Renal pelvis (tissue), 12 donors: Measurements from ENCODE around the gene AP3D1. TPM values are rescaled to one million over a fixed set of nuclear protein-coding genes. Genes with fewer than 3 reads are reported as not detected.
"Not testable (repeated sequence)": the region's sequence is repeated elsewhere in the genome, so short reads cannot be mapped to it uniquely, and the experiment has no call there.

Experiments
- DNase-seq: peaks from one replicate; pipeline ENCODE4 v3.0.0-alpha.2; 2013
- long read RNA-seq, 16 experiments: transcript quantifications; one replicate each; lab custom pipeline, GENCODE V29; 2026
- polyA plus RNA-seq, 3 donors: library from polyadenylated mRNA; unstranded; fragments of 120-200 nt; gene quantifications; one replicate each; pipeline ENCODE4 v1.2.1, GENCODE V29; 2013; ENCODE audit not compliant: insufficient read length in 3 of 3

Gene AP3D1
- 100 to 1,000 TPM; 116 to 131 (median 130) TPM for polyA plus RNA-seq
- long read RNA-seq, donor 1, partial matches to known transcripts: 12 of 13 reads
- long read RNA-seq, donor 1, other reads (novel, unspliced or antisense): 0 of 13 reads
- long read RNA-seq, donor 2, full-length matches to known transcripts: 11 of 11 reads
- long read RNA-seq, donor 2, partial matches to known transcripts: 0 of 11 reads
- long read RNA-seq, donor 2, other reads (novel, unspliced or antisense): 0 of 11 reads
- long read RNA-seq, donor 3, full-length matches to known transcripts: 7 of 7 reads
- long read RNA-seq, donor 3, partial matches to known transcripts: 0 of 7 reads
- long read RNA-seq, donor 3, other reads (novel, unspliced or antisense): 0 of 7 reads
- long read RNA-seq, donor 4, partial matches to known transcripts: 0 of 1 reads
- long read RNA-seq, donor 4, other reads (novel, unspliced or antisense): 0 of 1 reads
- long read RNA-seq, donor 5, full-length matches to known transcripts: 2 of 12 reads
- long read RNA-seq, donor 5, partial matches to known transcripts: 10 of 12 reads
- long read RNA-seq, donor 5, other reads (novel, unspliced or antisense): 0 of 12 reads
- long read RNA-seq, donor 6, partial matches to known transcripts: 17 of 19 reads
- long read RNA-seq, donor 6, other reads (novel, unspliced or antisense): 0 of 19 reads
- long read RNA-seq, donor 7, partial matches to known transcripts: 12 of 15 reads
- long read RNA-seq, donor 7, other reads (novel, unspliced or antisense): 0 of 15 reads
- long read RNA-seq, donor 8, partial matches to known transcripts: 0 of 1 reads
- long read RNA-seq, donor 8, other reads (novel, unspliced or antisense): 0 of 1 reads
- long read RNA-seq, donor 9: 0 reads
- long read RNA-seq, donor 10, partial matches to known transcripts: 7 of 10 reads
- long read RNA-seq, donor 10, other reads (novel, unspliced or antisense): 0 of 10 reads
- long read RNA-seq, donor 11, partial matches to known transcripts: 0 of 3 reads
- long read RNA-seq, donor 11, other reads (novel, unspliced or antisense): 0 of 3 reads
- long read RNA-seq, donor 12, full-length matches to known transcripts: 5 of 16 reads
- long read RNA-seq, donor 12, partial matches to known transcripts: 11 of 16 reads
- long read RNA-seq, donor 12, other reads (novel, unspliced or antisense): 0 of 16 reads
- long read RNA-seq, donor 13, partial matches to known transcripts: 0 of 2 reads
- long read RNA-seq, donor 13, other reads (novel, unspliced or antisense): 0 of 2 reads
- long read RNA-seq, donor 14: 0 reads
- long read RNA-seq, donor 15: 0 reads
- long read RNA-seq, donor 16, full-length matches to known transcripts: 4 of 10 reads
- long read RNA-seq, donor 16, partial matches to known transcripts: 6 of 10 reads
- long read RNA-seq, donor 16, other reads (novel, unspliced or antisense): 0 of 10 reads

DNA sequence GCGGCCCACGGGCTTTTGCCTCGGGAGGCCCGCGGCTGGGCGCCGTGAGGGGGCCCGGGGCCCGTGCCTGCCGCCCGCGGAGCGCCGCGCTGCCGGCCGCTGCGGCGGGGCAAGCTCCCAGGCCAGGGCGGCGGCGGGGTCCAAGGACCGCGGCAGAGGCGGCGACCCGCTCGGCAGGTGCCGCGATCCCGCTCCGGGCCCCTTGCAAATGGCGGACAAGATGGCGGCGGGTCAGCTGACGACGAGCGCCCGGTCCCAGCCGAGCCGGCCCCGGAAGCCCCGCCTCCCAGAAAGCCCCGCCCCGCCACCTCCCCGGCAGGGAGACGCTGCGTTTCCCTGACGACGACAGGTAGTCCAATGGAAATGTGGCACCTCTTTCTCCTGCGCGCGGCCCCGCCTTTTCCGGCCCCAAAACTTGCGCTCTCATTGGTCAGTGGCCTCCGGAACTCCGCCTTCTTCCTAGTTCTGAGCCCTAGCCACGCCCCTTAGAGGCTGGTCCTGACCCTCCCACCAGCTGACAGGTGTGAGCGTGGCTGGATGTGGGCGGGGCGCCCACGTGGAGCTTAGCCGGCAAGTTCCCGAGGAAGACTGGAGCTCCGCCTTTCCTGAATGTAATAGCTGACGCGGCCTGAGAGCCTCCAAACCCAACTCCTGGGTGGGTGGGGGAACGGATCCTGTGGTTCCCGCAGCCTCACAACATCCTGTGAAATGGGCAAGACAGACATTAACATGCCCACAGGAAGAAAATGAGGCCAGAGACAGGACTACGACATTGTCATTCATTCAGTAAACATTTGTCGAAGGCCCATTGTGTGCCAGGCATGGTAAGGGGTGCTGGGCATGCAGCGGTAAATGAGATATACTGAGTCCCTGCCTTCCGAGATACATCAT is at the start of gene AP3D1:
AP3D1 (minus strand) TSS at position 228 of the 891 bp plus-strand sequence. CDS start 232 bp downstream, outside the sequence.
- DNase-seq: peak; percentile 99

DNA sequence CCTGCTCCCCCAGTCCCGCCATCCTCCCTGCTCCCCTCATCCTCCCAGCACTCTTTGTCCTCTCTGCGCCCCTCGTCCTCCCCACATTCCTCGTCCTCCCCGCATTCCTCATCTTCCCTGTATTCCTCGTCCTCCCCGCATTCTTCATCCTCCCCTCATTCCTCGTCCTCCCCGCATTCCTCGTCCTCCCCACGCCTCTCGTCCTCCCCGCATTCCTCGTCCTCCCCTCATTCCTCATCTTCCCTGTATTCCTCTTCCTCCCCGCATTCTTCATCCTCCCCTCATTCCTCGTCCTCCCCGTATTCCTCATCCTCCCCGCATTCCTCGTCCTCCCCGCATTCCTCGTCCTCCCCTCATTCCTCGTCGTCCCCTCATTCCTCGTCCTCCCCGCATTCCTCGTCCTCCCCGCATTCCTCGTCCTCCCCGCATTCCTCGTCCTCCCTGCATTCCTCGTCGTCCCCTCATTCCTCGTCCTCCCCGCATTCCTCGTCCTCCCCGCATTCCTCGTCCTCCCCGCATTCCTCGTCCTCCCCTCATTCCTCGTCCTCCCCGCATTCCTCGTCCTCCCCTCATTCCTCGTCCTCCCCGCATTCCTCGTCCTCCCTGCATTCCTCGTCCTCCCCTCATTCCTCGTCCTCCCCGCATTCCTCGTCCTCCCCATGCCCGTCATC is 49.4 kb upstream of the AP3D1 start:
- not testable (repeated sequence) for DNase-seq

GRCh38 chr19:2199861-2200623 is 48.7 kb upstream of the AP3D1 start:
- no peak for DNase-seq

DNA sequence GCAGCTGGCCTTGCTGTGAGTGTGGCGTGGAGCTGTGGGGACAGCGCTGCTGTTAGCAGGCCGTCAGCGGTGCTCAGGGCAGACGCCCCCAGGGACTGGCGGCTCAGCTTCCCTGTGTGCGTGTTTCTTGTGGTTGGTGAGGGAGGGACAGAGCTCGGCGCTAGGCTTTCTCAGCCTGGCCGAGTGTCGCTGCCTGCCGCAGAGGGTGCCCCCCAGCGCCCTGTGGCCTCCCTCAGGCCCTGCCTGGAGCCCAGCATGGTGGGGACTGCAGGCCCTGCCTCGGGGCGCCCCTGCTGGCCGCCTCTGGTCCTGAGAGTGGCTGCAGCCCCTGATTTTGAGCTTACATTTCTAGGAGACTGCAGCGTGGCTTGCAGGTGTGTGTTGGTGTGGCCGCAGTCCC is 47.8 kb upstream of the AP3D1 start:
- no peak for DNase-seq

GRCh38 chr19:2198317-2198716 is 47.0 kb upstream of the AP3D1 start:
- no peak for DNase-seq

DNA sequence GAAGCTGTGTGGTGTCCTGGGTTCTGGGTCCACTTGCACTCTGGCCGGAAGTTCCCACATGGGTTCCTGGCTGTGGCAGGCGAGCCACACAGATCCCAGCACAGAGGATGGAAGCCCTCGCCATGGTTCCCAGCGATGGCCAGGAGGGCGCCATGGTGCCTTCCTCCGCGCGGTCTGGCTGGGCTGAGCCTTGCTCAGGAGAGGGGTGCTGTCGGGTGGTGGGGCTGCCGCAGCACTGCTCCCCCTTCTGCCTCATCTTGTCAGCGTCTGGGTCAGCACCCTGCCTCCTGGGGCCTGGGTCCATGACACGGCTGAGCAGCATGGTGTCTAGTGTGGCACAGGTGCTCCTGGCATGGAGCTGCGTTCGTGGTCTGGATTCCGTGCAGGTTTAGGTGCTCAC is 45.9 kb upstream of the AP3D1 start:
- DNase-seq: no peak

GRCh38 chr19:2195914-2196313 is 44.5 kb upstream of the AP3D1 start:
- DNase-seq: no peak

DNA sequence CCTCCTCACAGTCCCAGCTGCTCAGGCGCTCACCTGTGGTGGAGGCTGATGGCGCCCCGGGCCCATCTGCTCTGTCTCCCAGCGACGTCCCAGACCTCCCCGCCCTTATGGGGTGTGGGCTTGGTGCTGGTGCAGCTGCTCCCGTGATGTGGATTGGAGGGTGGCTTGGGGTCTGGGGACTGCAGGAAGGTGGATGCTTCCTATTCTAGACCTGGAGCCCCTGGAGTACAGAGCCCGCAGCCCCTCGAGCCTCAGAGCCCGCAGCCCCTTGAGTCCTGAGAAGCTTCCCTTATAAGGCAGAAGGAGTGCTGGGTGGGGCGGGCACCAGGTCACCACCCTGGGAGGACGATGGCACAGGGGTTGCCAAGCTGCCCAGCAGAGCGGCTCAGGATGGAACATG is 44.0 kb upstream of the AP3D1 start:
- no peak for DNase-seq

DNA sequence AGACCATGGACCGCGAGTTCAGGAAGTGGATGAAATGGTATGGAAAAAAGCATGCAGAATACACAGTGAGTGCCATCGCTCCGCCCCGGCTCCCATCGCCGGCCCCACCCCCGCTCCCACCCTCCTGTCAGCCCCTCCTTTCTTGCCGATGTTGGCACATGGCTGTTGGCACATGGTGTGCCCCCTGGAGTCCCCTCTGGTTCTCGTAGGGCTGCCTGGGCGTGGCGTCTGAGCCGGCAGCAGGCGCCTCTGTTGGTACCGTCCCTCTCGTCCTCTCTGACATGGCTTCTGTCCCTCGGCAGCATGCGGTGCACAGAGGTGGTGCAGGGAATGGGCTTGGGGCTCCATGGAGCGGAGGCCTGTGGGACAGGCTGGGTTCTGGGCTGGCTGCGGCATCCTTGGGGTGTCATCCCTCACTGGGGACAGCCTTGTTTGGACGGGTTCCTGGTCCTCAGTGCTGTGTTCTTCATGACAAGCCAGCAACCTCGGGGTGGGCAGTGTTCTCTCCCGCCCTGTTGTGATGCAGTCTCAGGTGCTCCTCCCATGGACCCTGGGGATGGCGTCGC is 43.2 kb upstream of the AP3D1 start:
- DNase-seq: no peak

- no peak for DNase-seq
Observed at GRCh38 chr19:2193807-2194206, 42.4 kb upstream of the AP3D1 start.

GRCh38 chr19:2192862-2193261 is 41.5 kb upstream of the AP3D1 start:
- no peak for DNase-seq

- no peak for DNase-seq
Observed at GRCh38 chr19:2191456-2192310, 40.3 kb upstream of the AP3D1 start.

DNA sequence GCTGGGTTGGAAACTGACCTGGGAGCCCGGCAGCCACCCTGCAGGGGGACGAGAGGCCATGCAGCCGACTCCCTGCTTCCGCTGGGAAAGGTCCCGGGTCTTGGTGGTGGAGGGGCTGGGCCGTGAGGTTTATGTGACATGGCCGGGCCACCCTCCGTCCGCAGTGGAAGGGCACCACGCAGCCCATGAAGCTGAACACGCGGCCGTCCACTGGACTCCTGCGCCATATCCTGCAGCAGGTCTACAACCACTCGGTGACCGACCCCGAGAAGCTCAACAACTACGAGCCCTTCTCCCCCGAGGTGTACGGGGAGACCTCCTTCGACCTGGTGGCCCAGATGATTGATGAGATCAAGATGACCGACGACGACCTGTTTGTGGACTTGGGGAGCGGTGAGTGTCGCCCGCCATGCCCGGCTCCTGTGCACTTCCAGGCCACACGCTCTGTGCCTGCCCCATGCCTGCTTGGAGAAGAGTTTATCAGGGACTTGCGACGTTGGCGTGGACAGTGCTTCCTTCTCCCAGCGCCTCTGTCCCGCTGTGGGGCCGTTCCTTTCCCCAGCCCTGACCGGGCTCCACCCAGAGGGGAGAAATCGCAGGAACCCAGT is 39.6 kb upstream of the AP3D1 start:
- no peak for DNase-seq

- DNase-seq: no peak
Observed at GRCh38 chr19:2189880-2190279, 38.5 kb upstream of the AP3D1 start.

DNA sequence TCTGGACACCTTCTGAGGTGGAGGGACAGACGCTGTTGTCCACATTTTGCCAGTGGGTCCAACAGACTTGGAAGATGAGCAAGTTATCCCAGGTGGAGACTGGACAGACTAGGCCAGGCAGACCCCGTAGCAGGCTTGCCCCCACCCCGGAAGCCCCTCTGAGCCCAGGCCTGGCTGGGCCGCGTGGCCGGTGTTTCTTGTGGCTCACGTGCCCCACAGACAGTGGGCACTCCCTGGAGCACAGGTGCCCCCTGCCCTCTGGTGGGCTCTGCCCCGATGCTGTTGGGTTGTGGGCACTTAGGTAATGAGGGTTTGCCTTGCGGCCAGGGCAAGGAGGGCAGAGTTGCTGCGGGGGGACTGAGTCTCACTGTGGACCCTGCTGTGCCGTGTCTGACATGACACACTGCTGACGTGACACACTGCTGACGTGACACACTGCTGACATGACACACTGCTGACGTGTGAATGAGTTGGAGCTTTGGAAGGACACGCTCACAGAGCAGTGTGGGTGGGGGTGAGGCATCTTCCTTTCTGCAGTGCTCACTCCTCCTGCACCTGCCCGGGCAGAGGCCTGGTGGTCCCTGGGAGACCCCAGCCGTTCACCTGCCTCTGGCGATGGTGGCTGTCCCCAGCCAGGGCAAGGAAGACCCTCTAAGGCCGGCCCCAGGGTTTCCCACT is 37.5 kb upstream of the AP3D1 start:
- DNase-seq: no peak

GRCh38 chr19:2187159-2187558 is 35.8 kb upstream of the AP3D1 start:
- no peak for DNase-seq
